MG63 (cell line): Measurements from ENCODE around the gene IFI30. TPM values are rescaled to one million over a fixed set of nuclear protein-coding genes. Genes with fewer than 3 reads are reported as not detected.
A peak's percentile ranks its signal among the peaks of the same experiment; 100 is the strongest.

ENCODE experiments used
- DNase-seq: peaks from one replicate; pipeline ENCODE4 v3.0.0-alpha.2; 2020
- H3K27me3 ChIP-seq: fragments of 250-450 bp; sonication (Bioruptor Pico); 2 replicates; pipeline ENCODE4 v1.5.1; 2020; ENCODE audit warnings: mild to moderate bottlenecking, moderate library complexity
- H3K36me3 ChIP-seq: fragments of 250-450 bp; sonication (Bioruptor Pico); 2 replicates; pipeline ENCODE4 v1.5.1; 2020; ENCODE audit warnings: mild to moderate bottlenecking, moderate library complexity
- H3K4me3 ChIP-seq: fragments of 250-450 bp; sonication (Bioruptor Pico); 2 replicates; pipeline ENCODE4 v1.5.1; 2020; ENCODE audit warnings: mild to moderate bottlenecking, moderate library complexity
- H3K9me3 ChIP-seq: fragments of 250-450 bp; sonication (Bioruptor Pico); 2 replicates; pipeline ENCODE4 v1.5.1; 2020; ENCODE audit warnings: mild to moderate bottlenecking, moderate library complexity
- total RNA-seq: library from RNA; depleted of rRNA; stranded (reverse); fragments of >200 nt; shearing (Covaris generic); gene quantifications from 2 replicates; pipeline ENCODE4 v1.2.3, GENCODE V29; 2014; ENCODE audit warnings: low replicate concordance

The IFI30 gene
- total RNA-seq, 1 experiment from 2014 or later = 1.0 TPM

DNA sequence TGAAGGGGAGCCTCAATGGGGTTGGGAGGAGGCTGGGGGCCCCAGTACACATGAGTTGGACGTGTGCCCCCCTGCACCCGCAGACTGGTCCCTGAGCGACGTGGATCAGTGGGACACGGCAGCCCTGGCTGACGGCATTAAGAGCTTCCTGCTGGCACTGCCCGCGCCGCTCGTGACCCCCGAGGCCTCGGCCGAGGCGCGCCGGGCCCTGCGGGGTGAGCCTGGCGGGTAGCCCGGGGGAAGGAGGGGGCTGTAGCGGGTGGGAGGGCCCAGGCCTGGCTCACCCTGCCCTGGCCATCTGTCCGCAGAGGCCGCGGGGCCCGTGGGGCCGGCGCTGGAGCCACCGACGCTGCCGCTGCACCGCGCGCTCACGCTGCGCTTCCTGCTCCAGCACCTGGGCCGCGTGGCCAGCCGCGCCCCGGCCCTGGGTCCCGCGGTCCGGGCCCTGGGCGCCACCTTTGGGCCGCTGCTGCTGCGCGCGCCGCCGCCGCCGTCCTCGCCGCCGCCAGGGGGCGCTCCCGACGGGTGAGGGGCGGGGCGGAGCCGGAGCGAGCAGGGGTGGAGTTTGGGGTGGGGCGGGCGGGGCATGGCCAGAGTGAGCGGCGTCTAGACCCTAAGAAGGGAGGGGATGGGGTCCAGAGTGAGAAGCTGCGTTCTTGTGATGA lies 12.5 kb upstream of the IFI30 start:
- DNase-seq = peak; percentile 59
- peak overlapping the region; percentile 21 for H3K4me3 ChIP-seq
- H3K36me3 ChIP-seq = peaks cover 52% of the 10 kb centered on the region
- H3K9me3 ChIP-seq = no peaks in the 10 kb centered on the region
- H3K27me3 ChIP-seq = no peaks in the 10 kb centered on the region

DNA sequence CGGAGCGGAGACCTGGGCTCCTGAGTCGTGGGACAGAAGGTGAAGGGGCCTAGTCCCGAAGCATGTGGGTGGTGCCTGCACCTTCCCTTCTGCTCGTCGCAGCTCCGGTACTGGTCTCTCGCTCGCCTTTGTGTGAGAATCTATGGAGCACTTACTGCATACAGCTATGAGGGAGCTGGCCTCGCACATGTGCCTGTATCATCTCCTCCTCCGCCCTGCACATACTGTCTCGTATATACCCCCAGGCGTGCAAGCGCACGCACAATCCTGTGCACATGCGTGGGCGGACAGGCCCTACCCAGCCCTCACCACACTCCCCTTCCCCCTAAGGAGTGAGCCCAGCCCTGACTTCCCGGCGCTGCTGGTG lies 12.0 kb upstream of the IFI30 start:
- DNase-seq = no peak
- peaks cover 52% of the 10 kb centered on the region for H3K36me3 ChIP-seq
- no peaks in the 10 kb centered on the region for H3K27me3 ChIP-seq
- no peak overlapping the region for H3K4me3 ChIP-seq
- H3K9me3 ChIP-seq = no peaks in the 10 kb centered on the region

DNA sequence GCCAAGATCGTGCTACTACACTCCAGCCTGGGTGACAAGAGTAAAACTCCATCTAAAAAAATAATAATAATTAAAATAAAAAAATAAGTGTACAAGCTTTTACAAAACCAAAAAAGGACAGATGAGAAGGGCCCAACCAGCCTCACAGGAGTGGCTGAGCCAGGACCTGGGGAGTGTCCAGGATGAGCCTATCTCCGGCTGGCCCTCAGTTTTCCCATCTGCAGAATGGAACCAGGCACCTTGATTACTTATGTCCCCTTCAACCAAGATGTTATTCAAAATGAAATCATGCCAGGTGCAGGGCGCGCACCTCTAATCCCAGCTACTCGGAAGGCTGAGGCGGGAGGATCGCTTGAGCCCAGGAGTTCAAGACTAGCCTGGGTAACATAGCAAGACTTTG lies 9.5 kb upstream of the IFI30 start:
- no peaks in the 10 kb centered on the region for H3K27me3 ChIP-seq
- no peak overlapping the region for H3K4me3 ChIP-seq
- no peak for DNase-seq
- H3K36me3 ChIP-seq = peaks cover 62% of the 10 kb centered on the region
- H3K9me3 ChIP-seq = no peaks in the 10 kb centered on the region

DNA sequence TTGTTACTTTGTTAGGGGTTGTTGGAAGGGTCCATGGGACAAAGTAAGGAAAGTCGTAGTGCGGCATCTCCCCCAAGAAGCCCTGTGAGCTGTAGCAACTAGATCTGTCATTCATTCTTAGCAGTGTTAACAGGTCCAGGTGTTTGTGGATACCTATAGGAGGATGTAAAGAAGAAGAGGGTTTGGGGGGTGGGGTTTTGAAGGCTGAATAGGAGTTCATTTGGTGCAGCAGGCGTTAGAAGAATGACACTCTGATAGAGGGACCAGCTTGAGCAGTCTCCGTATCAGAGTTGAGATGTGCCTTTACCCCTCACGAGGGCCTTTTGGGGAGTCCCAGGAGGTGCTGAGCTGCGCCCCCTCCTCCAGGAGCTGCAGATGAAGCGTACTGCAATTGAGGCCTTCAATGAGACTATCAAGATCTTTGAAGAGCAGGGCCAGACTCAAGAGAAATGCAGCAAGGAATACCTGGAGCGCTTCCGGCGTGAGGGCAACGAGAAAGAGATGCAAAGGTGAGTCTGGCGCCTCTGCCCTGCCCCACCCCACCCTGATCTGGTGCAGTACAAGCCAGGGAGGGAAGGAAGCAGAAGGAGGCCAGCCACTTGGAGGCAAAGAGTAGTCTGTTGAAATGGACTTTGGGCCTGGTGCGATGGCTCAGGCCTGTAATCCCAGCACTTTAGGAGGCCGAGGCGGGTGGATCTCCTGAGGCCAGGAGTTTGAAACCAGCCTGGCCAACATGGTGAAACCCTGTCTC lies 7.6 kb upstream of the IFI30 start:
- H3K27me3 ChIP-seq = no peaks in the 10 kb centered on the region
- no peak for DNase-seq
- no peak overlapping the region for H3K4me3 ChIP-seq
- no peaks in the 10 kb centered on the region for H3K9me3 ChIP-seq
- H3K36me3 ChIP-seq = peaks cover 64% of the 10 kb centered on the region

DNA sequence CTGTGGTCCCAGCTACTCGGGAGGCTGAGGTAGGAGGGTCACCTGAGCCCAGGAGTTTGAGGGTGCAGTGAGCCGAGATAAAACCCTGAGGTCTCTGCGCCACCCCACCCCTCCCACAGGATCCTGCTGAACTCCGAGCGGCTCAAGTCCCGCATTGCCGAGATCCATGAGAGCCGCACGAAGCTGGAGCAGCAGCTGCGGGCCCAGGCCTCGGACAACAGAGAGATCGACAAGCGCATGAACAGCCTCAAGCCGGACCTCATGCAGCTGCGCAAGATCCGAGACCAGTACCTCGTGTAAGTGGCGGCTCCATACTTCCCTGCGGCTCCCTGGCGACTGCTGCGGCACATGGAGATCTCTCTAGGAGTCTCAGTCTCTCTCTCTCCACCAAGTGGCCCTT lies 6.6 kb upstream of the IFI30 start:
- no peak for DNase-seq
- no peak overlapping the region for H3K4me3 ChIP-seq
- H3K9me3 ChIP-seq = no peaks in the 10 kb centered on the region
- peaks cover 59% of the 10 kb centered on the region for H3K36me3 ChIP-seq
- H3K27me3 ChIP-seq = no peaks in the 10 kb centered on the region

DNA sequence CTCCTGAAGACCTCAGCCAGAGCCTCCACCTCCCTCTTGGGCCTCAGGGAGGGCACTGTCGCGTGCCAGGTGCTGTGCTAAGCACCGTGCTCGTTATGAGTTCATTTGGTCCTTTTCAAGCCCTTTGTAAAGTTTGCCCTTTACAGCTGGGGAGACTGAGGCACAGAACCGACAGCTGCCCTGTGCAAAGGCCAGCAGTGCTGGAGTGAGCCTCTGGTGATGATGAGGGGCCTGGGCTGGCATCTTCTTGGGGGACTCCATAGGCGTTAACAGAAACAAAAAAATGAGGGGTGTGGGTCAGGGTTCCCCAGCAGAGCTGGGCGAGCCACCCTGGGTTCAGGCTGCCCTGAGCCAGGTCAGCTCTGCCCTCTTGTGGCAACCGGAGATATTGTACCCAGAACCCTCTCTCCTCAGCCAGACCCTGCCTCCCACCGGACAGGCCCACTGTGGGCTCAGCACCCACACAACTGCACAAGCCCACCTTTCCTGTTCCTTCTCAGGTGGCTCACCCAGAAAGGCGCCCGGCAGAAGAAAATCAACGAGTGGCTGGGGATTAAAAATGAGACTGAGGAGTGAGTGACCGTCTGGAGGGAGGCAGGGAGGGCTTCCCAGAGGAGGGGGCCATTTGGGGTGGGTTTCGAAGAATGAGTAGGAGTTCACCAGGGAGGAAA lies 5.5 kb upstream of the IFI30 start:
- peaks cover 48% of the 10 kb centered on the region for H3K36me3 ChIP-seq
- DNase-seq = peak; percentile 33
- H3K27me3 ChIP-seq = no peaks in the 10 kb centered on the region
- no peaks in the 10 kb centered on the region for H3K9me3 ChIP-seq
- no peak overlapping the region for H3K4me3 ChIP-seq

DNA sequence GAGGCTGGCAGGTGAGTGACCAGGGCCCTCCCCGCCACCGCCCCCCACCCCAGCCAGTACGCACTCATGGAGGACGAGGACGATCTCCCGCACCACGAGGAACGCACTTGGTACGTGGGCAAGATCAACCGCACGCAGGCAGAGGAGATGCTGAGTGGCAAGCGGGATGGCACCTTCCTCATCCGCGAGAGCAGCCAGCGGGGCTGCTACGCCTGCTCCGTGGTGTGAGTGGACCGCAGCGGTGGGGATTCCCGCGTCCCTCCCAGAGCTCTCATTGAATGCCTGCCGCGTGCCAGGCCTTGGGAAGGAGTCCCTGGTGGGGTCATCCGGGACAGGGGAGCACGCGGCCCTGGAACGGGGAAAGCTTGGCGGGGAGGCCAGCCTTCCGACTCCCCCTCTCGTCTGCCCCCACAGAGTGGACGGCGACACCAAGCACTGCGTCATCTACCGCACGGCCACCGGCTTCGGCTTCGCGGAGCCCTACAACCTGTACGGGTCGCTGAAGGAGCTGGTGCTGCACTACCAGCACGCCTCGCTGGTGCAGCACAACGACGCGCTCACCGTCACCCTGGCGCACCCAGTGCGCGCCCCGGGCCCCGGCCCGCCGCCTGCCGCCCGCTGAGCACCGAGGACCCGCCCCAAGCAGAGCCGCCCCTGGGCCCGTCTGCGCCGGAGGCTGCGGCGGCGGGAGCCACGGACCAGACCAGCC lies 4.8 kb upstream of the IFI30 start:
- H3K27me3 ChIP-seq = no peaks in the 10 kb centered on the region
- no peak for DNase-seq
- peaks cover 40% of the 10 kb centered on the region for H3K36me3 ChIP-seq
- H3K9me3 ChIP-seq = no peaks in the 10 kb centered on the region
- H3K4me3 ChIP-seq = no peak overlapping the region

DNA sequence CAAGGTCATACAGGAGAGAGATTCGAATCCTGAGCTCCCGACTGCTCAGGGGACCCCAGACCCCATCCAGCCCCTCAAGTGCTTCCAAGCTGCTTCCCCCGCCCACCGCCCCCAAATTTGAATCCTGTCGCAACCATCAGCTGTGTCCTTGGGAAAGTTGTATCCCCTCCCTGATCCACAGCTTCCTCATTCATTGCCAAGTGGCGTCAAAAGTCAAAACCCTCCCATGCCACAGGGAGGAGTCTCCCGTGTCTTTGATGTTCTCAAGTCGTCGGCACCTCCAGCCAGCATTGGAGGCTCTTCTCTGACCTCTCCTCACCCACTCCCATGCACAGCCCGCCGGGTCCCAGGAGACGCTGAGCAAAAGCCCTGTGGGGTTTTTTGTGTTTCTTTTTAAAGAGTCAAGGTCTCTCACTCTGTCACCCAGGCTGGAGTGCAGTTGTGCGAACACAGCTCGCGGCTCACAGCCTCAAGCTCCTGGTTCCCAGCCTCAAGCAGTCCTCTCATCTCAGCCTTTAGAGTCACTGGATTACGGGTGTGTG lies 2.8 kb upstream of the IFI30 start:
- no peak for DNase-seq
- Histone ChIP-seq H3K36me3 (peaks cover 26% of the 10 kb centered on the region), H3K4me3 (no peak overlapping the region), H3K27me3 (no peaks in the 10 kb centered on the region), H3K9me3 (no peaks in the 10 kb centered on the region)

DNA sequence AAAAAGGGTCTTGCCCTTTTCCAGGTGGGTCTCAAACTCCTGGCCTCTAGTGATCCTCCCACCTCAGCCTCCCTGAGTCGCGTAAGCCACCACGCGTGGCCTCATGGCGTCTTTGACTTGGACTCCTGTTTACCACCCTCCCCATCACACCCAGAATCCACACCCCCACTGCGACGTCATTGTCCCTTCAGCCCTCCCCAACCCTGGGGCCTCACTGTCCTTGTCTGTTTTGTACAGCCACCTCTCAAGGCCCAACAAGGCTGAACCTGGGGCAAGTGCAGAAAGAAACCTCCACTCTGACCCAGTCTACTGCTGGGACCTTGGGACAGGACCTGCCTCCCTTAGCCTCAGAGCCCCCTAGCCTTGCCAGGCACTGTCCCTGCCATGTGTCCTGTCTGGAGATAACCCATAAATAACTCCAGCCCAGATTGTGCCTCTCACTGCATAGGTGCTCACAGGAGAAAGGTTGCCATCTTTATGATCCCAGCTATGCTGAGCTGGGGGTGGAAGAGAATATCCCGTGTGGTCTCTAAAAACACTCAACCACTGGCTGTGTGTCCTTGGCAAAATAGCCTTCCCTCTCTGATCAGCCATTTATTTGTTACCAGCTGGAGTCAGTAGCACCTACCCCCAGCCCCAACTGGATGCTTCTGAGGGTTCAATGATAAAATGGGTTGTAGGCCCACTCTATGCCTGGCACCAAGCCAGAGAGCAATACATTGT lies 1.8 kb upstream of the IFI30 start:
- H3K27me3 ChIP-seq = no peaks in the 10 kb centered on the region
- peaks cover 20% of the 10 kb centered on the region for H3K36me3 ChIP-seq
- no peaks in the 10 kb centered on the region for H3K9me3 ChIP-seq
- no peak for DNase-seq
- no peak overlapping the region for H3K4me3 ChIP-seq

DNA sequence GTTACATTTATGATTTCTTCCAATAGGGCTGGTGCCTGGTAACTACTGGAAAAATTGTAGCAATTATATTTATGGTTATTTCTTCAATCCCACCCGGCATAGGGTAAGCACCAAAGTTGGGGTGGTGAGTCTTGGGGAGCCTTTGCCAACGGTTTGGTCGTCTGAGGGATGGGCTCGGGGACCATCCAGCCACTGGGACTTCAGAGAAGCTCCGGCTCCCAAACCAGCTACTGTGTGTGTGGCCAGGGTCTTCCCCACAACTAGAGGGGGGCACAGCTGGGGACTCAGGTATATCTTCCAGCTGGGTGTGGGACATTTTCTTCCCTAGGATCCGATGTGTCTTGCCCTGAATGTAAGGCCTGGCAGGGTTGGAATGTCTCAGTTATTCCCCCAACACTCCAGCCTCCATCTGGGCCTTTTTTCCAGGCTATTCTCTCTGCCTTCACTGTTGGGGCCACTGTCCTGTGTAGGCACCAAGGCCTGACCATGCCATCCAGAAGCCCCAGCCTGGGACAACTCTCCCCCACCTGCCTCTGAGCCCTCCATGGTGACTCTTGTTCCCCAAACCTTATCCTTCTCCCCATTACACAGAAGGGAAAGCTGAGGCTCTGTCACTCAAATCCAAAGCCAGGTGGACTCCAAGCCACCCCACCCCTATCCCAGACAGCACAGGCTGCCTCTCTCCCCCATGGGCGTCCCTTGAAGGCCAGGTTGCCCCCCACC lies 1.1 kb upstream of the IFI30 start:
- DNase-seq = no peak
- no peaks in the 10 kb centered on the region for H3K27me3 ChIP-seq
- H3K4me3 ChIP-seq = no peak overlapping the region
- no peaks in the 10 kb centered on the region for H3K9me3 ChIP-seq
- H3K36me3 ChIP-seq = peaks cover 17% of the 10 kb centered on the region

DNA sequence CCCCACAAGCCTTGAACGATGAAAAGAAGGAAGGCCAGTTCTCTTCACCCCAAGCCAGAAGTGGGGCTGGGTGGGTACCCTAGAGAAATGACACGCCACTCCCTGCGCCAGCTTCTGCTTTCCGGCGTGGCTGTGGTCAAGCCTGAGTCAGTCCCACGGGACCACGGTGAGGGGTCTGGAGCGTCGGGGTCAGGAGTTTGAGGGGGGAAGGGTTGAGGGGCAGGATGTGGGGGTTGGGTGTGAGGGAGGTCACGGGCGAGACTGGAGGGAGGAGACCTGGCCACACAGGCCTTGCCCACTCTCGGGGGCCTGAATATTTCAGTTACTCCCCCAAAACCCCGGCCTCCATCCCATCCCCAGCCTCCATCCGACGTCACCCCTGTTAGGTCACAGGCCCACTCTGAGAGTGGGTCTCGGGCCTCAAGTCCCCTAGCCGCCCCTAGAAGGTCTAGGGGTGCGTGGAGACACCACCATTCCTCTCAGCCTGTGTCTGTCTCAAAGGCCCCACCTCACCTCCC lies 500 bp upstream of the IFI30 start:
- H3K27me3 ChIP-seq = no peaks in the 10 kb centered on the region
- peaks cover 13% of the 10 kb centered on the region for H3K36me3 ChIP-seq
- no peak for DNase-seq
- no peaks in the 10 kb centered on the region for H3K9me3 ChIP-seq
- H3K4me3 ChIP-seq = peak overlapping the region; percentile 56

DNA sequence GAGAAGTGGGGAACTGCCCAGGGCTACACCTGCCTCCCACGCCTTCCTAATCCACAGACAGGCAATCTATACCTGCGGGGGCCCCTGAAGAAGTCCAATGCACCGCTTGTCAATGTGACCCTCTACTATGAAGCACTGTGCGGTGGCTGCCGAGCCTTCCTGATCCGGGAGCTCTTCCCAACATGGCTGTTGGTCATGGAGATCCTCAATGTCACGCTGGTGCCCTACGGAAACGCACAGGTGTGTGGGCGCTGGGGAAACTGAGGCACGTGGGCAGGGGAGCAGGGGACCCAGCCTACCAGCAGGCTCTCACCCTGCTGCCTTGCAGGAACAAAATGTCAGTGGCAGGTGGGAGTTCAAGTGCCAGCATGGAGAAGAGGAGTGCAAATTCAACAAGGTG lies 1.4 kb downstream of the IFI30 start:
- no peaks in the 10 kb centered on the region for H3K9me3 ChIP-seq
- no peaks in the 10 kb centered on the region for H3K27me3 ChIP-seq
- no peak for DNase-seq
- H3K4me3 ChIP-seq = no peak overlapping the region
- H3K36me3 ChIP-seq = no peaks in the 10 kb centered on the region

DNA sequence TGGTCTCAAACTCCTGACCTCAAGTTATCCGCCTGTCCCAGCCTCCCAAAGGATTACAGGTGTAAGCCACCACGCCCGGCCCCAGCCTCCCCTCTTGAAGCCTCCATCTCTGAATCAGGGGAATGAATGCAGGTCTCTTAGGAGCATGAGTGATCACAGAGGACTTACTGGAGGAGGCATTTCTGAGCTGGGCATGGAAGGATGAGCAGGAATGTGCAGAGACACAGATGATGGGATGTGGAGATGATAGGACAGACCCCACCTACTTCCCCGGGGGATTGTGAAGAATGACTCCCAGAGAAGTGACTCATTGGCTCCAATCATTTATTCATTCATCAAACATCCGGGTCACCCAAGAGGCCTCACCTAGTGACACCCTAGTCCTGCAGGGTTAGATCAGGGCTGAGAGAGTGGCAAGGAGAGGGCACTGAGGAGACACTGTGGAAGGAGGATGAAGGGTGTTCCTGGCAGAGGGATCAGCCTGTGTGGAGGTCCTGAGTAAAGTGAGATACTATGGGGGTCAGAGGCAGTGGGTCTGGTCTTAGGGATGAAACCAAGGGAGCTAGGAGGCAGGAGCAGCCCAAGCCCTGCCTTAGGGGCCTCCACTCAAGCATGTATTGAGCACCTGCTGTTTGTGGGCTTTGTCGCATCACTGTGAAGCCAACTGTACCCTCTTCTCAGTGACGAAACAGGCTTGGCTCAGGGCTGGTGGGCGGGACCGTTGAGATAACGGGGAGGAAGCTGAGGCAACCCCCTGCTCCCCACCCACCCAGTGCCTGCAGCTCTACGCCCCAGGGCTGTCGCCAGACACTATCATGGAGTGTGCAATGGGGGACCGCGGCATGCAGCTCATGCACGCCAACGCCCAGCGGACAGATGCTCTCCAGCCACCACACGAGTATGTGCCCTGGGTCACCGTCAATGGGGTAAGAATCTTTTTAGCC lies 3.0 kb downstream of the IFI30 start:
- DNase-seq = no peak
- no peaks in the 10 kb centered on the region; the same call in 1 of the 2 replicates for H3K27me3 ChIP-seq
- no peak overlapping the region for H3K4me3 ChIP-seq
- no peaks in the 10 kb centered on the region for H3K36me3 ChIP-seq
- no peaks in the 10 kb centered on the region for H3K9me3 ChIP-seq

DNA sequence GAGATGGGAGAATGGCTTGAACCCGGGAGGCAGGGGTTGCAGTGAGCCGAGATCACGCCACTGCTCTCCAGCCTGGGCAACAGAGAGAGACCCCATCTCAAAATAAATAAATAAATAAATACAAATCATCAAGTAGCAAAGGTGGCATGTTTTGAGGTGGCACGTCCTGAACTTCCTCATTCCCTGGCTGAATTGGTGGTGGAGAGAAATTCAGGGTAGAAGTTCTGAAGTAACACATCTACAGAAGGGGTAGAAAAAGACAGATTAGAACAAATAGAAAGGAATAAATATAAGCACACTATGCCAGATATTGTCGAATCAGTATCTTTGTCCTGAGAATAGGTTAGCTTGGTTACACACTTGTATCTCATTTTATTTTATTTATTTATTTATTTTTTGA lies 6.3 kb downstream of the IFI30 start:
- Histone ChIP-seq H3K4me3 (no peak overlapping the region), H3K36me3 (no peaks in the 10 kb centered on the region), H3K27me3 (no peaks in the 10 kb centered on the region; the same call in 1 of the 2 replicates), H3K9me3 (no peaks in the 10 kb centered on the region)
- no peak for DNase-seq

DNA sequence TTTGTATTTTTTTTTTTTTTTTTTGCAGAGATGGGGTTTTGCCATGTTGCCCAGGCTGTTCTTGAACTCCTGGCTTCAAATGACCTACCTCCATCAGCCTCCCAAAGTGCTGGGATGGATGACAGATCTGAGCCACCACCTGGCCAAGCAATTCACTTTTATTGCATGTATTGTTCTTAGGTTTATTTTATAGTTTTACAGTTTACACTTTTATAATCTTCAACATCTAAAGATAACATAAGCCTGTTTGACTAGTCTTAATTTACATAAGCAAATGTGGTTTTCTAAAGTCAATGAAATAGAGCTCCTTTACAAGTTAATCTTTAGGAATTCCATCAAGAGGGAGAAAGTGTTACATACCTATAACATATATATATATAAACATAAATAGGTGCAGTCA lies 9.9 kb downstream of the IFI30 start:
- H3K9me3 ChIP-seq = no peaks in the 10 kb centered on the region
- DNase-seq = no peak
- H3K4me3 ChIP-seq = no peak overlapping the region
- H3K27me3 ChIP-seq = no peaks in the 10 kb centered on the region; the same call in 1 of the 2 replicates
- no peaks in the 10 kb centered on the region for H3K36me3 ChIP-seq
